ENCODE data around the gene MAZ. TPM values are rescaled to one million over a fixed set of nuclear protein-coding genes. Genes with fewer than 3 reads are reported as not detected.

MAZ gene
- total RNA-seq, 1 donor from 2014 or later, result 358 TPM

GRCh38 chr16:29809850-29810698 lies 3.7 kb downstream of the MAZ start:
- Mint-ChIP-seq H3K36me3 (ENCODE audit: low read depth) (peaks cover 10% of the 10 kb centered on the region), H3K4me3 (ENCODE audit: unreplicated experiment) (peak overlapping the region; percentile 82), H3K9me3 (ENCODE audit: low read depth) (no peaks in the 10 kb centered on the region), H3K27me3 (ENCODE audit: low read depth) (no peaks in the 10 kb centered on the region), H3K4me1 (ENCODE audit: low read depth) (peaks cover 62% of the 10 kb centered on the region), H3K27ac (ENCODE audit: unreplicated experiment) (peak overlapping the region; percentile 97)
- no peak for TF ChIP-seq CTCF (IDR thresholded peaks at IDR 0.05)
- no peak for DNase-seq (ENCODE audit: low spot score)

- peaks cover 9% of the 10 kb centered on the region for H3K36me3 Mint-ChIP-seq (ENCODE audit: low read depth)
- DNase-seq (ENCODE audit: low spot score), result no peak
- peak overlapping the region; percentile 97 for H3K27ac Mint-ChIP-seq (ENCODE audit: unreplicated experiment)
- H3K4me1 Mint-ChIP-seq (ENCODE audit: low read depth), result peaks cover 65% of the 10 kb centered on the region
- H3K9me3 Mint-ChIP-seq (ENCODE audit: low read depth), result no peaks in the 10 kb centered on the region
- peak overlapping the region; percentile 82 for H3K4me3 Mint-ChIP-seq (ENCODE audit: unreplicated experiment)
- TF ChIP-seq CTCF (IDR thresholded peaks at IDR 0.05), result no peak
- H3K27me3 Mint-ChIP-seq (ENCODE audit: low read depth), result no peaks in the 10 kb centered on the region
Measured at GRCh38 chr16:29810699-29811169, 4.4 kb downstream of the MAZ start.

- Mint-ChIP-seq H3K27me3 (ENCODE audit: low read depth) (no peaks in the 10 kb centered on the region), H3K9me3 (ENCODE audit: low read depth) (no peaks in the 10 kb centered on the region), H3K4me1 (ENCODE audit: low read depth) (peaks cover 66% of the 10 kb centered on the region), H3K27ac (ENCODE audit: unreplicated experiment) (peak overlapping the region; percentile 97), H3K36me3 (ENCODE audit: low read depth) (peaks cover 9% of the 10 kb centered on the region), H3K4me3 (ENCODE audit: unreplicated experiment) (peak overlapping the region; percentile 82)
- no peak for TF ChIP-seq CTCF (IDR thresholded peaks at IDR 0.05)
- DNase-seq (ENCODE audit: low spot score), result peak; percentile 99
Measured at GRCh38 chr16:29811170-29811895, 5.0 kb downstream of the MAZ start.

- no peaks in the 10 kb centered on the region for H3K27me3 Mint-ChIP-seq (ENCODE audit: low read depth)
- peaks cover 71% of the 10 kb centered on the region for H3K4me1 Mint-ChIP-seq (ENCODE audit: low read depth)
- H3K4me3 Mint-ChIP-seq (ENCODE audit: unreplicated experiment), result peak within 1 kb of the TSS; percentile 82
- DNase-seq (ENCODE audit: low spot score), result no peak
- peak; percentile 12 for TF ChIP-seq CTCF (IDR thresholded peaks at IDR 0.05)
- no peaks in the 10 kb centered on the region for H3K9me3 Mint-ChIP-seq (ENCODE audit: low read depth)
- peak within 1 kb of the TSS; percentile 97 for H3K27ac Mint-ChIP-seq (ENCODE audit: unreplicated experiment)
- peaks cover 9% of the 10 kb centered on the region for H3K36me3 Mint-ChIP-seq (ENCODE audit: low read depth)
Measured at GRCh38 chr16:29811896-29812665, 5.8 kb downstream of the MAZ start, which contains the start of gene PRRT2. Gene PRRT2, plus strand, starts transcription at chr16:29812193. Its CDS starts 862 bp downstream, at chr16:29813055.

Measured in chondrocyte (in vitro differentiated cells).